Pons (tissue), 1 donor: ENCODE measurements around the gene GRM5.
"Not testable (repeated sequence)": the region's sequence is repeated elsewhere in the genome, so short reads cannot be mapped to it uniquely, and the experiment has no call there.

Experiments
- DNase-seq: peaks from one replicate; pipeline ENCODE4 v3.0.0-alpha.2; 2016; ENCODE audit warnings: low spot score

Gene GRM5

GRCh38 chr11:88489030-88489429 is 576.8 kb downstream of the GRM5 start:
- no peak for DNase-seq

DNA sequence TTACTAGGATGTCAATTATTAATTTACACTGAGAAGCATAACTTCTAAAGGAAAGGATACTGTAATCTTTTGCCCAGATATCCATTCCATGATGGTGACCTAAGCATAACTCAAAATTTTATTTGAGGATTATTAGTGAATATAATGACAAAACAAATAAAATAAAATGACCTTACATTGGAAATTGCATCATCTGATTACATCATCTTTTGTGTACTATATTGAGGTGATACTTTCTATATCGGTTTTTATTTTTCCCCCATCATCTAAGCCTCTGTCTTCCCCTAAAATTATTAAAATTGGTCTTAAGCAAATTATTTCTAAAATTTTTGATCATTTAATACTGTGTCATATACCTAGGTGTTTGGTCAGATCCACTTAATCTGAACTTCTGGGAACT is 578.1 kb downstream of the GRM5 start:
- no peak for DNase-seq

DNA sequence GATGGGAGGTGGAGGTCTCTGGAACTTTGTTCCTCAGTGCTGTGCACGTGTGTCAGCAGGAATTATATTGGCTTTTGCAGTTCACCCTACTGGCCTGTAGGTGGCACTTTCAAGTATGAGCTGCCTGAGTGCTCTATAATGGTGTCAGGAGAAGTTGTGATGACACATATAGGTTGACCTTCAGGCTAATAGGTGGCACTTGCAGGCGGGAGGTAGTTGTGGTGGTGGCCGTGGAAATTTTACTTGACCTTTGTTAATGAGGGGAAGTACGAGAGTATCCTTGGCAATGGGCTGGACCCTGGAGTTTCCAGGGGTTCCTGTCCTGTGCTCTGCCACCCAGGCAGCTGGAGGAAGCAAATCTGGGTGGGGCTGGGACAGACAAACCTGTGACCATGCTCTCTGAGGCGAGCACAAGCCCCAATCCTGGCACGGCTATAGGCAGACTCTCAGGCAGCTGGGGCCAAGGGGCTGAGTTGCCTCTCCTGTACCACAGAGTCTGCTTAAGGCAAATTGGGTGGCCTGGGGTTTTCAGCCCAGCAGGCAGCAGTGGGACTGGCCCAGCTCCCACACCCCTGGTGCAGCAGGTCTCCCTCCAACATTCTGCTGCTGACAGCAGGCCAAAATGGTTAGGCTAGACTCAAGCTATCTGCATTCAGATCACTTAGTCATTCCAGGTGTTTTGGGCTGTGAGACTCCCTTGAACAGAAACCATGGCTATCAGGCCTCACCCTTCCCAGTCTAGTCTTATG is 580.7 kb downstream of the GRM5 start:
- peak; percentile 14 for DNase-seq

GRCh38 chr11:88482871-88483301 is 582.9 kb downstream of the GRM5 start:
- DNase-seq: no peak

DNA sequence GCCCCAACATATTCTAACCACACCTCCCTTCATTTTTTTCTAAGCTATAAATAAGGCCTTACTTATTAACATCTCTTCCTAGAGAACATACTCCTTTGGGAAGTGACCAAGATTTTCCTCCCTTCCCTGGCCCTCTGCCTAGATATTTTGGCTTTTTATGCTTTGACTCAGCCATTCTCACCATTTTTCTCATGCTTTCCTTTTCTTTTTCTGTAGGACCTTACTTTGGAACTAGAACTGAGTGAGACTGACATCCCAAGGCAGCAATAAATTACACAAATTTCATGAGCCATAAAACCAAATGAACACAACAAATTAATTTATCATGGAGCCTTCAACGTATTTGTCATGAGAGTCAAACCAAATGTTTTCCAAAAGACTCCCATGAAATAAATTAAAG is 585.6 kb downstream of the GRM5 start:
- peak; percentile 17 for DNase-seq

DNA sequence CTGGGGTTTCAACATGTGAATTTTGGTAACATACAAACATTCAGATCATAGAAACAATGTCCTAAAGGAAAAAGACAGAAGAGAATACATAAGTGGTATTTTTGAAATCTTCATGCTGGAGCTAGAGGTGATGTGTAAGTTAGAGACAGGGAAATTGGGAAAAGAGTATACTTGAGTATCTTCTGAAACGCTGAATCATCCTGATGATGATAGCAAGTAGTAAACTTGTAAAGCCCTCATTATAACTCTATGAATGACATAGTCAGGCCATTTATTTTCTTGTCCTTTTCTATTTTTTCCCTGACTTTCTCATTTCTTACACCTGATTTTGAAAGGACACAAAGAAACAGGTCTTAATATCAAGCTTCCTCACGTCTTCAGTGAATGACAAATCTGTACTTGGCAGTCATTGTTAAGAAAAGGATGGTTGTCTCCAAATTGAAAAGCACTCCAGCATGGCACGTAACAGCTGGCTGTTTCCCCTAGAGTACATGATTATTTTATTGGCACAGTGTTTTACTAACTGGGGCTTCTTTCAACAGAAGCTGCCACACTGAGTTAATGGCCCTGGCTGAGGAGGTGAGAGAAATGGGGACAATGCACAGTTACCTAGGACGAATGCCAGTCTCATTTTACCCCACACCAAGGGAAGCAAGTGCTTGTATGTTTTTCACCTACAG is 587.5 kb downstream of the GRM5 start:
- DNase-seq: no peak

GRCh38 chr11:88475991-88476418 is 589.8 kb downstream of the GRM5 start:
- no peak for DNase-seq

- no peak for DNase-seq
These were observed 591.1 kb downstream of the GRM5 start for GRCh38 chr11:88474655-88475054.

DNA sequence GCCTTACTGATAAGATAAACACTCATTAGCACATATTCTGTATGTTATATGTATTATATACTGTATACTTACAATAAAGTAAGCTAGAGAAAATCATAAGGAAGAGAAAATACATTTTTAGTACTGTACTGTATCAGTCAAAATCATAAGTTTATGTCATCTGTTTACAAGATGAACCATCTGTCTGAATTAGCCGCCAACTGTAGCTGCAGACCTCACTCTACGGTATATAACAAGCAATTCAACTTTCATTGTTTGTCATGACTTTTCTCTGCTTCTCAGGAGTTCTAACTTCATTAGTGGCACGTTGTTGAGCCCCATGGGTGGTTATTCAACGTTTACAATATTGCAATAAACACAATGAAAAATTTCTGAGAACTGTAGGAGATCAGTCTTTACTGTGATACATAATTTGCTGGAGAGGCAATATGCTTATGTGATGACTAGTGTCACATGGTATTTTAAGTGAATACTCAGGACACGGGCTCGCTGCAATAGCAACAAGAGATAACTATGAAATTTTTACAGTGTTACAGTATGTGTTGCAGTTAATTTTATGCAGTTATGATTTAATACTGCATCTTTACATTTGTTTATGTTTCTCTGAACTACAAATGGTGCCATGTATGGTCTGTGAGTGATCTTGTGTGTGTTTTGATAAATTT is 596.1 kb downstream of the GRM5 start:
- no peak for DNase-seq

- DNase-seq: no peak
These were observed 601.3 kb downstream of the GRM5 start for GRCh38 chr11:88464528-88464927.

GRCh38 chr11:88463301-88463700 is 602.5 kb downstream of the GRM5 start:
- DNase-seq: not testable (repeated sequence)

DNA sequence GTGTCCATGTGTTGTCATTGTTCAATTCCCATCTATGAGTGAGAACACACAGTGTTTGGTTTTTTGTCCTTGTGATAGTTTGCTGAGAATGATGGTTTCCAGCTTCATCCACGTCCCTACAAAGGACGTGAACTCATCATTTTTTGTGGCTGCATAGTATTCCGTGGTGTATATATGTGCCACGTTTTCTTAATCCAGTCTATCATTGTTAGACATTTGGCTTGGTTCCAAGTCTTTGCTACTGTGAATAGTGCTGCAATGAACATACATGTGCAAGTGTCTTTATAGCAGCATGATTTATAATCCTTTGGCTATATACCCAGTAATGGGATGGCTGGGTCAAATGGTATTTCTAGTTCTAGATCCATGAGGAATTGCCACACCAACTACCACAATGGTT is 607.7 kb downstream of the GRM5 start:
- DNase-seq: not testable (repeated sequence)

- no peak for DNase-seq
These were observed 609.8 kb downstream of the GRM5 start for GRCh38 chr11:88455974-88456373.

DNA sequence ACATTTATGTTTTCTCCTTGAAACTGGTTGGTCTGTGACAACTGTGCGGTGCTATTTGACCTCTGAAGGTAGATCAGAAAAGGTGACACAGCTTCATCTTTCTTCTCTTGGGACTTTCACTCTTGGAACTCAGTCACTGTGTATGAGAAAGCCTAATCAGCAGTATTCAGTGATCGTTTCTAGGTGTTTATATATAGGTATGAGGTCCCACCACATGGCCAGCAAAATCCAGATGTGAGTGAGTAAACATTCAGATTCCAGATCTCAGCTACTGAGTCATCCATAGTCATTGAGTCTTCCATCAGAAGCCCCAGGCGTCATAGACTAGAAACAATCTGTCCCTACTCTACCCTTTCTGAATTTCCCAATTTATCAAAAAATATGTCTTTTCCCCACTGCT is 610.9 kb downstream of the GRM5 start:
- no peak for DNase-seq
